GM12878 (cell line): ENCODE results near the gene RIPOR3. TPM values are rescaled to one million over a fixed set of nuclear protein-coding genes. Genes with fewer than 3 reads are reported as not detected.
A peak's percentile ranks its signal among the peaks of the same experiment; 100 is the strongest.

Experiments
- ATAC-seq: fragments of 200-7000 bp; cut with Tn5 transposase; 3 replicates; pipeline ENCODE4 v1.9.1; 2020; ENCODE audit warnings: mild to moderate bottlenecking, moderate library complexity
- BruUV-seq: library from RNA; stranded (reverse); fragments of 400-500 nt; replicated peaks from 2 replicates; lab custom pipeline; 2021; lab: Mats Ljungman, UMichigan
- CTCF ChIA-PET: fragments of 300-600 bp; sonication (Branson Sonifier 250); formaldehyde crosslinking; extraction: SDS; loops from one replicate; lab custom pipeline; 2021; ENCODE audit warnings: inconsistent platforms; lab: Yijun Ruan, JAX
- POLR2A ChIA-PET: fragments of 350-600 bp; formaldehyde crosslinking; extraction: SDS; loops from one replicate; lab custom pipeline; 2021; ENCODE audit warnings: inconsistent platforms; lab: Charles Lee
- RAD21 ChIA-PET: fragments of 300-600 bp; sonication (Branson Sonifier 250); formaldehyde crosslinking; loops from one replicate; lab custom pipeline; 2023; ENCODE audit warnings: antibody characterized with exemption; ENCODE audit not compliant: unreplicated experiment; lab: Charles Lee
- SMC1A ChIA-PET: fragments of 300-600 bp; sonication (Branson Sonifier 250); formaldehyde crosslinking; loops from one replicate; lab custom pipeline; 2023; ENCODE audit not compliant: unreplicated experiment, uncharacterized antibody; lab: Charles Lee
- DNase-seq: peaks from one replicate; pipeline ENCODE4 v3.0.0-alpha.2; 2011; ENCODE audit warnings: low read depth, low spot score
- FAIRE-seq: peaks from 3 replicates; lab custom pipeline; 2011; peaks lifted over from hg19 to GRCh38; lab: Jason Lieb, UNC
- H2AFZ ChIP-seq: 2 replicates; pipeline ENCODE4 v1.6.0; 2011; ENCODE audit warnings: low read depth, low read length, control low read depth; ENCODE audit not compliant: control insufficient read depth
- H3K27ac ChIP-seq: 2 replicates; pipeline ENCODE4 v1.5.1; 2011; ENCODE audit warnings: control low read depth; ENCODE audit not compliant: control insufficient read depth, insufficient read depth
- H3K27me3 ChIP-seq, 2 experiments: replicated peaks in 1 of 2; 2 replicates each; pipeline versions ENCODE4 v1.6.0 to v1.6.1; 2011; ENCODE audit warnings: low read length in 1 of 2; ENCODE audit not compliant: control insufficient read depth in 2 of 2, insufficient read depth in 2 of 2
- H3K36me3 ChIP-seq, 2 experiments: 2 replicates each; pipeline ENCODE4 v1.5.1; 2011; ENCODE audit warnings: low read length in 1 of 2; ENCODE audit not compliant: control insufficient read depth in 2 of 2, insufficient read depth in 2 of 2
- H3K4me1 ChIP-seq: 2 replicates; pipeline ENCODE4 v1.6.1; 2011; ENCODE audit warnings: mild to moderate bottlenecking, low read length, moderate library complexity, mixed read lengths; ENCODE audit not compliant: control insufficient read depth, insufficient read depth
- H3K4me2 ChIP-seq: 2 replicates; pipeline ENCODE4 v1.6.0; 2011; ENCODE audit warnings: control low read depth; ENCODE audit not compliant: control insufficient read depth, insufficient read depth
- H3K4me3 ChIP-seq: fragments of 200-600 bp; sonication (generic); 2 replicates; pipeline ENCODE4 v1.5.1; 2016
- H3K79me2 ChIP-seq: 2 replicates; pipeline ENCODE4 v1.6.0; 2011; ENCODE audit warnings: low read length; ENCODE audit not compliant: control insufficient read depth, insufficient read depth
- H3K9ac ChIP-seq: 2 replicates; pipeline ENCODE4 v1.8.0; 2011; ENCODE audit warnings: low read length, control low read depth, mixed read lengths; ENCODE audit not compliant: control insufficient read depth, insufficient read depth
- H3K9me3 ChIP-seq: replicated peaks from 3 replicates; pipeline ENCODE4 v1.5.1; 2011; ENCODE audit warnings: mild to moderate bottlenecking, low read length; ENCODE audit not compliant: control insufficient read depth, insufficient read depth
- H4K20me1 ChIP-seq: 2 replicates; pipeline ENCODE4 v1.6.0; 2011; ENCODE audit not compliant: control insufficient read depth, insufficient read depth
- CBFB ChIP-seq: IDR thresholded peaks from 2 replicates; pipeline ENCODE4 v1.6.1; 2016; ENCODE audit warnings: antibody characterized with exemption, low read depth
- E2F4 ChIP-seq: IDR thresholded peaks from 2 replicates; pipeline ENCODE4 v1.6.1; 2012; ENCODE audit warnings: low read depth, low read length, improper control_type of control experiment
- ESRRA ChIP-seq: IDR thresholded peaks from 2 replicates; pipeline ENCODE4 v1.6.1; 2012; ENCODE audit warnings: mild to moderate bottlenecking, low read length, improper control_type of control experiment
- ETV6 ChIP-seq, 2 experiments: fragments of 450-650 bp in 1 of 2; IDR thresholded peaks in 1 of 2; conservative IDR thresholded peaks in 1 of 2; 2 replicates each; pipeline ENCODE4 v1.6.1; 2014; ENCODE audit warnings: antibody characterized with exemption in 1 of 2, borderline replicate concordance in 1 of 2, low read depth in 1 of 2, mild to moderate bottlenecking in 1 of 2, moderate library complexity in 1 of 2
- HCFC1 ChIP-seq: fragments of 150-350 bp; IDR thresholded peaks from 2 replicates; pipeline ENCODE4 v1.6.1; 2014; ENCODE audit warnings: low read length
- IRF4 ChIP-seq: IDR thresholded peaks from 2 replicates; pipeline ENCODE4 v1.6.1; 2011; ENCODE audit warnings: low read depth, low read length
- JUNB ChIP-seq: IDR thresholded peaks from 2 replicates; pipeline ENCODE4 v1.6.1; 2016; ENCODE audit warnings: antibody characterized with exemption, mild to moderate bottlenecking
- NR2F1 ChIP-seq: fragments of 450-650 bp; conservative IDR thresholded peaks from 2 replicates; pipeline ENCODE4 v1.6.1; 2017; ENCODE audit warnings: mild to moderate bottlenecking
- POU2F2 ChIP-seq: IDR thresholded peaks from 3 replicates; pipeline ENCODE4 v1.6.1; 2011; ENCODE audit warnings: low read depth, mild to moderate bottlenecking, low read length, borderline replicate concordance
- RB1 ChIP-seq: fragments of 450-650 bp; formaldehyde crosslinking; IDR thresholded peaks from 2 replicates; pipeline ENCODE4 v1.6.1; 2017; ENCODE audit warnings: mild to moderate bottlenecking, borderline replicate concordance
- SPI1 ChIP-seq: IDR thresholded peaks from 2 replicates; pipeline ENCODE4 v1.6.1; 2011; ENCODE audit warnings: low read depth, mild to moderate bottlenecking, low read length, moderate library complexity, borderline replicate concordance; ENCODE audit not compliant: insufficient read depth
- USF1 ChIP-seq: IDR thresholded peaks from 2 replicates; pipeline ENCODE4 v1.6.1; 2011; ENCODE audit warnings: borderline replicate concordance, low read depth, mild to moderate bottlenecking, moderate library complexity, mixed read lengths, low read length; ENCODE audit not compliant: insufficient read depth; ENCODE audit errors: extremely low read length
- ZNF24 ChIP-seq: fragments of 450-650 bp; IDR thresholded peaks from 2 replicates; pipeline ENCODE4 v1.6.1; 2017; ENCODE audit warnings: antibody characterized with exemption, mild to moderate bottlenecking
- ZSCAN29 ChIP-seq: fragments of 450-650 bp; IDR thresholded peaks from 2 replicates; pipeline ENCODE4 v1.6.1; 2017; ENCODE audit warnings: mild to moderate bottlenecking, moderate library complexity
- WGBS: methylation state at CpG from one replicate; pipeline ENCODE4 v1.1.6; 2016; ENCODE audit warnings: low lambda C conversion rate; ENCODE audit not compliant: insufficient replicate concordance, insufficient coverage; ENCODE audit errors: missing lambda C conversion rate; 5-methylcytosine and 5-hydroxymethylcytosine counted together
- in situ Hi-C: fragments of 300-500 bp; cut with MboI; formaldehyde crosslinking; loops from 9 replicates; pipeline ENCODE4 v1.14.3; 2018; ENCODE audit warnings: mixed read lengths
- intact Hi-C: fragments of 100-400 bp; cut with micrococcal nuclease; formaldehyde crosslinking; loops from one replicate; pipeline ENCODE4 v1.14.2; 2022; ENCODE audit not compliant: unreplicated experiment
- polyA plus RNA-seq, 11 experiments: library from polyadenylated mRNA; depleted of rRNA in 4 of 11; unstranded in 6 of 11; stranded (reverse) in 5 of 11; fragments of >200 nt; fragmentation: Nextera tagmentation in 4 of 11; fragmentation: Illumina TruSeq in 1 of 11; extraction: Ambion mirVana in 4 of 11; extraction: Trizol in 1 of 11; gene quantifications; 1 replicate in 1 of 11; 2 replicates in 10 of 11; pipeline versions ENCODE4 v1.2.1 to v1.2.3, GENCODE V29; 2011 to 2016; ENCODE audit warnings: inconsistent platforms in 2 of 11, missing spikeins in 2 of 11, low read depth in 1 of 11
- total RNA-seq, 4 experiments: library from RNA; depleted of rRNA in 3 of 4; stranded (reverse); fragments of >200 nt in 3 of 4; fragmentation: Illumina TruSeq in 1 of 4; extraction: Trizol in 1 of 4; gene quantifications; 2 replicates each; pipeline versions ENCODE4 v1.2.1 to v1.2.3, GENCODE V29; 2013 to 2021

RIPOR3 gene
- total and polyA plus RNA-seq, 10 of the 15 experiments (the other 5 are each of a cell fraction or from before 2014, with no cell fraction given), result 0.04 to 0.55 (median 0.12) TPM; not detected in 6

GRCh38 chr20:50694379-50695134 lies 3.2 kb upstream of the RIPOR3 start:
- RAD21 ChIA-PET, result no interaction called here
- Histone ChIP-seq H3K9me3 (no peaks in the 10 kb centered on the region), H3K4me1 (no peaks in the 10 kb centered on the region), H3K27me3 (peaks cover 3 to 5% of the 10 kb centered on the region in 2 experiments; a peak in 3 of 4 replicates), H3K36me3 (no peaks in the 10 kb centered on the region), H3K4me3 (no peak overlapping the region), H3K9ac (no peak overlapping the region), H3K27ac (no peak overlapping the region), H4K20me1 (no peaks in the 10 kb centered on the region), H3K4me2 (no peak overlapping the region), H2AFZ (no peak overlapping the region), H3K79me2 (no peaks in the 10 kb centered on the region)
- TF ChIP-seq POU2F2 (no peak), ETV6 (conservative IDR thresholded peaks at IDR 0.05 in 1 of 2, IDR thresholded peaks at IDR 0.05 in 1 of 2; ENCODE audit: borderline replicate concordance in 1 of 2, low read depth in 1 of 2) (peak in 1 of 2 experiments; percentile 64; a peak in 1 of 4 replicates), SPI1 (no peak)
- 28% methylated on average over 9 of the region's 9 CpGs for WGBS
- no TSS peak for BruUV-seq
- SMC1A ChIA-PET, result no interaction called here
- POLR2A ChIA-PET, result interaction anchor here (0.6 kb wide), 1 partner anchor 588 kb away, joined by 6 read pairs; no protein-coding TSS in a partner anchor
- no peak for FAIRE-seq
- in situ Hi-C loops, result no loop called here
- ATAC-seq, result no peak
- CTCF ChIA-PET, result no interaction called here
- no peak for DNase-seq
- intact Hi-C loops, result no loop called here

GRCh38 chr20:50693001-50693400 lies 1.7 kb upstream of the RIPOR3 start:
- ChIA-PET CTCF (no interaction called here), POLR2A (no interaction called here), SMC1A (no interaction called here), RAD21 (no interaction called here)
- WGBS, result 100% methylated on average over 1 of the region's 1 CpG
- Histone ChIP-seq H3K27ac (no peak overlapping the region), H3K9ac (no peak overlapping the region), H3K79me2 (no peaks in the 10 kb centered on the region), H2AFZ (no peak overlapping the region), H3K27me3 (peaks cover 3 to 8% of the 10 kb centered on the region in 2 experiments; a peak in 3 of 4 replicates), H3K4me1 (no peaks in the 10 kb centered on the region), H3K36me3 (no peaks in the 10 kb centered on the region), H3K4me3 (no peak overlapping the region), H3K4me2 (no peak overlapping the region), H4K20me1 (no peaks in the 10 kb centered on the region), H3K9me3 (no peaks in the 10 kb centered on the region)
- no peak for ATAC-seq
- intact Hi-C loops (no loop called here), in situ Hi-C loops (no loop called here)
- FAIRE-seq, result no peak
- no TSS peak for BruUV-seq
- DNase-seq, result no peak
- TF ChIP-seq ZSCAN29 (no peak), USF1 (no peak), CBFB (no peak), ESRRA (no peak), RB1 (no peak), IRF4 (no peak), HCFC1 (no peak), JUNB (no peak), ZNF24 (no peak), NR2F1 (no peak), E2F4 (no peak)
